H9 (cell line): Measurements from ENCODE around the gene ITPRID2. TPM values are rescaled to one million over a fixed set of nuclear protein-coding genes. Genes with fewer than 3 reads are reported as not detected.

Experiments
- DNase-seq: peaks from one replicate; pipeline ENCODE4 v3.0.0-alpha.2; 2017
- H2AFZ ChIP-seq: one replicate; pipeline ENCODE4 v1.6.1; 2013; ENCODE audit warnings: mild to moderate bottlenecking, low read length, control low read depth, moderate library complexity
- H2AK5ac ChIP-seq: 2 replicates; pipeline ENCODE4 v1.6.1; 2013; ENCODE audit warnings: low read length, control low read depth, mixed read lengths; ENCODE audit not compliant: insufficient read length
- H2BK120ac ChIP-seq: one replicate; pipeline ENCODE4 v1.6.1; 2013; ENCODE audit warnings: low read depth, mild to moderate bottlenecking, low read length, control low read depth, inconsistent platforms; ENCODE audit not compliant: poor library complexity, severe bottlenecking
- H2BK12ac ChIP-seq: 2 replicates; pipeline ENCODE4 v1.6.1; 2013; ENCODE audit warnings: low read length, control low read depth, mixed read lengths, low read depth; ENCODE audit not compliant: insufficient read length
- H2BK15ac ChIP-seq: 2 replicates; pipeline ENCODE4 v1.6.1; 2013; ENCODE audit warnings: low read depth, low read length, control low read depth
- H2BK20ac ChIP-seq: one replicate; pipeline ENCODE4 v1.6.1; 2013; ENCODE audit warnings: low read depth, mild to moderate bottlenecking, low read length, control low read depth, inconsistent platforms; ENCODE audit not compliant: poor library complexity, severe bottlenecking
- H2BK5ac ChIP-seq: 2 replicates; pipeline ENCODE4 v1.6.1; 2013; ENCODE audit warnings: low read length, control low read depth, mixed read lengths; ENCODE audit not compliant: insufficient read length
- H3K14ac ChIP-seq: 2 replicates; pipeline ENCODE4 v1.6.1; 2013; ENCODE audit warnings: low read length, control low read depth; ENCODE audit not compliant: insufficient read depth
- H3K18ac ChIP-seq: 2 replicates; pipeline ENCODE4 v1.6.1; 2013; ENCODE audit warnings: low read depth, mild to moderate bottlenecking, mixed read lengths, low read length, control low read depth; ENCODE audit not compliant: insufficient read length
- H3K23ac ChIP-seq: 2 replicates; pipeline ENCODE4 v1.6.1; 2013; ENCODE audit warnings: low read length, control low read depth, mixed read lengths, low read depth; ENCODE audit not compliant: insufficient read length
- H3K23me2 ChIP-seq: 2 replicates; pipeline ENCODE4 v1.6.1; 2013; ENCODE audit warnings: low read depth, mild to moderate bottlenecking, mixed read lengths, low read length, control low read depth; ENCODE audit not compliant: insufficient read length, poor library complexity, severe bottlenecking
- H3K27ac ChIP-seq: 2 replicates; pipeline ENCODE4 v1.5.1; 2013; ENCODE audit warnings: low read length, control low read depth, mixed read lengths, low read depth; ENCODE audit not compliant: insufficient read length
- H3K27me3 ChIP-seq: 2 replicates; pipeline ENCODE4 v1.6.1; 2013; ENCODE audit warnings: low read length, control low read depth, inconsistent platforms; ENCODE audit not compliant: insufficient read depth
- H3K4ac ChIP-seq: 2 replicates; pipeline ENCODE4 v1.6.1; 2013; ENCODE audit warnings: low read depth, mild to moderate bottlenecking, control low read depth, inconsistent platforms, low read length, moderate library complexity
- H3K4me1 ChIP-seq: 2 replicates; pipeline ENCODE4 v1.6.1; 2013; ENCODE audit warnings: low read length, control low read depth, inconsistent platforms; ENCODE audit not compliant: insufficient read depth
- H3K4me2 ChIP-seq: 2 replicates; pipeline ENCODE4 v1.6.1; 2013; ENCODE audit warnings: low read length, control low read depth, mixed read lengths; ENCODE audit not compliant: insufficient read length, insufficient read depth
- H3K56ac ChIP-seq: 2 replicates; pipeline ENCODE4 v1.6.1; 2013; ENCODE audit warnings: low read depth, mild to moderate bottlenecking, mixed read lengths, low read length, control low read depth; ENCODE audit not compliant: insufficient read length
- H3K79me1 ChIP-seq: 2 replicates; pipeline ENCODE4 v1.6.1; 2013; ENCODE audit warnings: low read depth, mild to moderate bottlenecking, moderate library complexity, low read length, control low read depth, inconsistent platforms; ENCODE audit not compliant: insufficient read depth, poor library complexity, severe bottlenecking
- H3K79me2 ChIP-seq: 2 replicates; pipeline ENCODE4 v1.6.1; 2013; ENCODE audit warnings: low read length, control low read depth, inconsistent platforms; ENCODE audit not compliant: insufficient read depth
- H3K9ac ChIP-seq: 2 replicates; pipeline ENCODE4 v1.6.1; 2013; ENCODE audit warnings: low read length, control low read depth, mixed read lengths; ENCODE audit not compliant: insufficient read length; ENCODE audit errors: extremely low read depth
- H3K9me3 ChIP-seq: one replicate; pipeline ENCODE4 v1.6.1; 2013; ENCODE audit warnings: low read depth, low read length, inconsistent platforms; ENCODE audit not compliant: control insufficient read depth
- H3T11ph ChIP-seq: one replicate; pipeline ENCODE4 v1.6.1; 2013; ENCODE audit warnings: mild to moderate bottlenecking, low read length, control low read depth, inconsistent platforms
- H4K20me1 ChIP-seq: one replicate; pipeline ENCODE4 v1.6.1; 2013; ENCODE audit not compliant: control insufficient read depth, insufficient read length, insufficient read depth
- H4K5ac ChIP-seq: 2 replicates; pipeline ENCODE4 v1.6.1; 2013; ENCODE audit warnings: low read depth, mild to moderate bottlenecking, mixed read lengths, low read length, control low read depth; ENCODE audit not compliant: insufficient read length
- H4K8ac ChIP-seq: replicated peaks from 2 replicates; pipeline ENCODE4 v1.6.1; 2013; ENCODE audit warnings: low read length, control low read depth, mixed read lengths, low read depth; ENCODE audit not compliant: insufficient read length
- H4K91ac ChIP-seq: 2 replicates; pipeline ENCODE4 v1.6.1; 2013; ENCODE audit warnings: low read depth, mild to moderate bottlenecking, moderate library complexity, mixed read lengths, low read length, control low read depth; ENCODE audit not compliant: insufficient read length
- H3K27ac Mint-ChIP-seq, 3 experiments: 2 replicates in 2 of 3; 3 replicates in 1 of 3; pipeline ENCODE4 v1.8.0; 2020 to 2021; ENCODE audit warnings: mixed read lengths in 3 of 3, mild to moderate bottlenecking in 1 of 3, moderate library complexity in 1 of 3
- H3K27me3 Mint-ChIP-seq: 2 replicates; pipeline ENCODE4 v1.8.0; 2021; ENCODE audit warnings: low read depth, mild to moderate bottlenecking, moderate library complexity, mixed read lengths
- H3K36me3 Mint-ChIP-seq, 3 experiments: 2 replicates in 2 of 3; 3 replicates in 1 of 3; pipeline ENCODE4 v1.8.0; 2020 to 2021; ENCODE audit warnings: low read depth in 3 of 3, mixed read lengths in 3 of 3; ENCODE audit not compliant: insufficient read depth in 1 of 3
- H3K4me1 Mint-ChIP-seq, 2 experiments: 2 replicates each; pipeline ENCODE4 v1.8.0; 2020; ENCODE audit warnings: mixed read lengths in 2 of 2
- H3K4me3 Mint-ChIP-seq, 2 experiments: 2 replicates in 1 of 2; 3 replicates in 1 of 2; pipeline ENCODE4 v1.8.0; 2020 to 2021; ENCODE audit warnings: mild to moderate bottlenecking in 2 of 2, mixed read lengths in 2 of 2, moderate library complexity in 1 of 2
- H3K9me3 Mint-ChIP-seq, 2 experiments: 2 replicates in 1 of 2; 3 replicates in 1 of 2; pipeline ENCODE4 v1.8.0; 2020; ENCODE audit warnings: mild to moderate bottlenecking in 2 of 2, mixed read lengths in 2 of 2, moderate library complexity in 1 of 2
- WGBS: extraction: QIAGEN DNeasy Blood & Tissue Kit; methylation state at CpG from one replicate; pipeline ENCODE4 v1.1.7; 2013; ENCODE audit warnings: missing lambda C conversion rate, low lambda C conversion rate, mixed read lengths; ENCODE audit not compliant: insufficient read length; ENCODE audit errors: extremely low coverage; 5-methylcytosine and 5-hydroxymethylcytosine counted together
- total RNA-seq: library from RNA; stranded (reverse); gene quantifications from 2 replicates; pipeline ENCODE4 v1.2.1, GENCODE V29; 2021
- TF ChIP-seq, protein P1 (sequence below): fragments of 200-600 bp; sonication (generic); conservative IDR thresholded peaks from 3 replicates; pipeline ENCODE4 v1.8.0; 2021; ENCODE audit warnings: antibody characterized with exemption, mild to moderate bottlenecking

Gene ITPRID2
- total RNA-seq, 1 experiment from 2014 or later, result 12.0 TPM

DNA sequence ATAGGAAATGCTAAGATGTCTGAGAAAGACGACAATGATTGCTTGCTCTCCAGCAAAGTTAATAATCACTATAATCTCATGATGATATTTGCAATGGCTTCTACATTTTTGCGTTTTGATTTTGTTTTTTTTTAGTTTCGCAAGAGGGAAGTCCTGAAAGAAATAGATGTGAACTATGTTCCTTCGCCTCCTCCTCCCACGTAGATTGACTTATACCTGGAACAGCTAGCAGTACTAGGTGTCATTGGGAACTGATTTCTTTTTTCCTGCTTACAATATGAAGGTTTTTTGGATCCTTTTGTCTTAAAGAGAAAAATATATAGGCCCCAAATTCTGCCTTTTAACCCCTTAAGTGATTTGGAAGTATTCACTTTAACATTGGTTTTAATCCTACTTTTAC, 26.7 kb downstream of the ITPRID2 start:
- Histone ChIP-seq H3K23me2 (no peaks in the 10 kb centered on the region), H4K91ac (no peak overlapping the region), H3K79me2 (no peaks in the 10 kb centered on the region), H2AFZ (no peak overlapping the region), H3T11ph (no peak overlapping the region), H2BK20ac (no peak overlapping the region), H3K9me3 (no peaks in the 10 kb centered on the region), H2BK5ac (no peak overlapping the region), H3K4me2 (no peak overlapping the region), H3K4me1 (no peaks in the 10 kb centered on the region), H3K27ac (no peak overlapping the region), H3K27me3 (no peaks in the 10 kb centered on the region), H2BK120ac (no peak overlapping the region), H2BK12ac (no peak overlapping the region), H3K23ac (no peak overlapping the region), H3K9ac (no peak overlapping the region), H3K14ac (no peak overlapping the region), H4K20me1 (no peaks in the 10 kb centered on the region), H3K56ac (no peak overlapping the region), H3K18ac (no peak overlapping the region), H2AK5ac (no peak overlapping the region), H3K79me1 (no peaks in the 10 kb centered on the region), H4K8ac (no peak overlapping the region), H3K4ac (no peak overlapping the region), H2BK15ac (no peak overlapping the region), H4K5ac (no peak overlapping the region)
- DNase-seq, result no peak
- Mint-ChIP-seq H3K4me3 (no peak overlapping the region), H3K9me3 (no peaks in the 10 kb centered on the region), H3K27ac (peak overlapping the region in 1 of 3 experiments; percentile 46; a peak in 1 of 7 replicates), H3K27me3 (no peaks in the 10 kb centered on the region), H3K4me1 (no peaks in the 10 kb centered on the region), H3K36me3 (peaks cover 0 to 20% (median 18%) of the 10 kb centered on the region in 3 experiments; a peak in 5 of 7 replicates)
- TF ChIP-seq, protein P1, sequence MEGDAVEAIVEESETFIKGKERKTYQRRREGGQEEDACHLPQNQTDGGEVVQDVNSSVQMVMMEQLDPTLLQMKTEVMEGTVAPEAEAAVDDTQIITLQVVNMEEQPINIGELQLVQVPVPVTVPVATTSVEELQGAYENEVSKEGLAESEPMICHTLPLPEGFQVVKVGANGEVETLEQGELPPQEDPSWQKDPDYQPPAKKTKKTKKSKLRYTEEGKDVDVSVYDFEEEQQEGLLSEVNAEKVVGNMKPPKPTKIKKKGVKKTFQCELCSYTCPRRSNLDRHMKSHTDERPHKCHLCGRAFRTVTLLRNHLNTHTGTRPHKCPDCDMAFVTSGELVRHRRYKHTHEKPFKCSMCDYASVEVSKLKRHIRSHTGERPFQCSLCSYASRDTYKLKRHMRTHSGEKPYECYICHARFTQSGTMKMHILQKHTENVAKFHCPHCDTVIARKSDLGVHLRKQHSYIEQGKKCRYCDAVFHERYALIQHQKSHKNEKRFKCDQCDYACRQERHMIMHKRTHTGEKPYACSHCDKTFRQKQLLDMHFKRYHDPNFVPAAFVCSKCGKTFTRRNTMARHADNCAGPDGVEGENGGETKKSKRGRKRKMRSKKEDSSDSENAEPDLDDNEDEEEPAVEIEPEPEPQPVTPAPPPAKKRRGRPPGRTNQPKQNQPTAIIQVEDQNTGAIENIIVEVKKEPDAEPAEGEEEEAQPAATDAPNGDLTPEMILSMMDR, result no peak
- WGBS, result no CpG with 5 or more reads among the region's 5 CpGs
